Thoracic aorta (tissue), 2 donors: ENCODE data around the gene SLC25A29. TPM values are rescaled to one million over a fixed set of nuclear protein-coding genes. Genes with fewer than 3 reads are reported as not detected.
"Not testable (repeated sequence)": the region's sequence is repeated elsewhere in the genome, so short reads cannot be mapped to it uniquely, and the experiment has no call there.

Experiments used
- ATAC-seq: fragments of 150-250 bp; one replicate; pipeline ENCODE4 v1.8.0; 2017; ENCODE audit warnings: low read depth; ENCODE audit not compliant: insufficient number of reproducible peaks, low FRiP score
- DNase-seq: peaks from one replicate; pipeline ENCODE4 v3.0.0-alpha.2; 2020; ENCODE audit warnings: low spot score
- H3K27ac ChIP-seq, 2 donors: fragments of 200-600 bp; sonication (generic); 1 replicate in 1 of 2; 2 replicates in 1 of 2; pipeline ENCODE4 v1.5.1; 2016; ENCODE audit warnings: mild to moderate bottlenecking in 2 of 2, moderate library complexity in 2 of 2
- H3K27me3 ChIP-seq: fragments of 200-600 bp; sonication (generic); replicated peaks from 2 replicates; pipeline ENCODE4 v1.6.0; 2016; ENCODE audit warnings: mild to moderate bottlenecking; ENCODE audit not compliant: insufficient read depth
- H3K36me3 ChIP-seq: fragments of 200-600 bp; sonication (generic); one replicate; pipeline ENCODE4 v1.5.1; 2016
- H3K4me1 ChIP-seq, 2 donors: fragments of 200-600 bp; sonication (generic); 1 replicate in 1 of 2; 2 replicates in 1 of 2; pipeline versions ENCODE4 v1.5.1 to v1.6.0; 2016; ENCODE audit warnings: low read depth in 2 of 2, mild to moderate bottlenecking in 1 of 2; ENCODE audit not compliant: control insufficient read depth in 1 of 2
- H3K4me3 ChIP-seq: fragments of 200-600 bp; sonication (generic); 2 replicates; pipeline ENCODE4 v1.5.1; 2016; ENCODE audit warnings: mild to moderate bottlenecking
- H3K9me3 ChIP-seq: fragments of 200-600 bp; sonication (generic); 2 replicates; pipeline ENCODE4 v1.5.1; 2016
- total RNA-seq, 2 donors: library from RNA; depleted of rRNA; stranded (reverse); fragments of >200 nt; gene quantifications; one replicate each; pipeline versions ENCODE4 v1.1.0 to v1.2.3, GENCODE V29; 2016
- TF ChIP-seq, protein P1 (sequence below): fragments of 200-600 bp; sonication (generic); IDR thresholded peaks from one replicate; pipeline ENCODE4 v1.5.1; 2019; ENCODE audit warnings: antibody characterized with exemption

Gene SLC25A29
- total RNA-seq, 2 donors from 2014 or later, result 54.2 to 80.6 TPM

DNA sequence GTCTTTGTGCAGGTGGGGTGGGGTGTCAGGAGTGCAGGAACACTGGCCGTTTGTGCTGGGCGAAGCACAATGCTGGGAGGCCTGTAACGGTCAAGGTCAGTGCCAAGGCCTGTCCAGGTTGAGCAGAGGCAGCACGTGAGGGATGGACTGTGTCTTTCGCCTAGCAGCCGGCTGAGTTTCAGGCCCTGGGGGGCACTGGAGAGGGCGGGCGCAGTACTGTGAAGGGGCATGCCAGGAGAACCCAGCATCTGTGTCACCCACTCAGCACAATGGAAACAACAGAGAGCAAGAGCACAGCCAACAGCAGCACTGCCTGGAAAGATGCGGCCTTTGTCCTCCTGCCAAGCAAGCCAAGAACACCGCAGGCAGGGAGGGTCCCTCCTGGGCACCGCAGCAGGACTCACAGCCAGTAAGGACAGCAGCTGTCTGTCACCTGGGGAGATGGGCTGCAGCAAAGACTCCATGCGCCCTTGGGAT, 42.0 kb upstream of the SLC25A29 start:
- no peaks in the 10 kb centered on the region for H3K9me3 ChIP-seq
- no peaks in the 10 kb centered on the region for H3K4me1 ChIP-seq
- peaks cover 22% of the 10 kb centered on the region for H3K36me3 ChIP-seq
- no peaks in the 10 kb centered on the region for H3K27me3 ChIP-seq
- TF ChIP-seq, protein P1, sequence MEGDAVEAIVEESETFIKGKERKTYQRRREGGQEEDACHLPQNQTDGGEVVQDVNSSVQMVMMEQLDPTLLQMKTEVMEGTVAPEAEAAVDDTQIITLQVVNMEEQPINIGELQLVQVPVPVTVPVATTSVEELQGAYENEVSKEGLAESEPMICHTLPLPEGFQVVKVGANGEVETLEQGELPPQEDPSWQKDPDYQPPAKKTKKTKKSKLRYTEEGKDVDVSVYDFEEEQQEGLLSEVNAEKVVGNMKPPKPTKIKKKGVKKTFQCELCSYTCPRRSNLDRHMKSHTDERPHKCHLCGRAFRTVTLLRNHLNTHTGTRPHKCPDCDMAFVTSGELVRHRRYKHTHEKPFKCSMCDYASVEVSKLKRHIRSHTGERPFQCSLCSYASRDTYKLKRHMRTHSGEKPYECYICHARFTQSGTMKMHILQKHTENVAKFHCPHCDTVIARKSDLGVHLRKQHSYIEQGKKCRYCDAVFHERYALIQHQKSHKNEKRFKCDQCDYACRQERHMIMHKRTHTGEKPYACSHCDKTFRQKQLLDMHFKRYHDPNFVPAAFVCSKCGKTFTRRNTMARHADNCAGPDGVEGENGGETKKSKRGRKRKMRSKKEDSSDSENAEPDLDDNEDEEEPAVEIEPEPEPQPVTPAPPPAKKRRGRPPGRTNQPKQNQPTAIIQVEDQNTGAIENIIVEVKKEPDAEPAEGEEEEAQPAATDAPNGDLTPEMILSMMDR, result no peak
- DNase-seq (no peak), ATAC-seq (no peak)
- no peak overlapping the region for H3K27ac ChIP-seq
- no peak overlapping the region for H3K4me3 ChIP-seq

DNA sequence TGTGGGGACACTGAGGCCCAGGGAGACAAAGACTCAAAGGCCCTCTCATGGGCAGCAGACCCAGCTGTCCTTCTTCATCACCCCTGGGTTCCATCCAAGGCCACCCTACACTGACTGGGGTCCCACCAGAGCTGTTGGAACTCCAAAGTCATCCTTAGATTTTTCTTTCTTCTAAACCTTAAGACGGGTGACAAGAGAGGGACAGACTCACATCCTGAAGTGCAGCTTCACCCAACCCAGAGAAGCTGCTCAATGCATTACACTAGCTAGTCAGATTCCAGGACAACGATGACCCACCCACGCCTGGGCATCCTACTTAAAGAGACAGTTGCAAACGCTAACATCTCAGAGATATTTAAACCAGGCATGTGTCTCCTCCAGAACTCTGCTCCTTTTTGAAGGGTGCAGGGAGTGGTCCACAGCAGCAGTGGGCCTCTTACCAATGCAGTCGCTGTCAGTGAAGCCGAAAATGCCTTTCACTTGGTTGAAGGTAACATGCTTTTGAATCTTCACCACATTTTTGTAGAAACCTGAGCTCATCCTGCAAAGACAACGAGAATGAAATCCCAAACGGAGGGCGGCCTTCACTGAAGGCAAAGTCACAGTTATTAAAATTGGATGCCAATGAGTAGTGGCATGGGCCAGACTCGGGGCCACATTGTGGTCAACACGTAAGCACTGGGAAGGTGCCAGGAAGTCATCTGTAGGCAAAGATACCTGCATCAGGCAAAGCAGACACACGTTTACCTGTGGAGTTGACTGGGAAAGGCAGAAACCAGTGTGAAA, 40.3 kb upstream of the SLC25A29 start:
- Histone ChIP-seq H3K4me1 (peaks cover 8 to 14% of the 10 kb centered on the region in 2 donors), H3K27me3 (no peaks in the 10 kb centered on the region), H3K36me3 (peaks cover 16% of the 10 kb centered on the region), H3K9me3 (no peaks in the 10 kb centered on the region), H3K27ac (no peak overlapping the region), H3K4me3 (no peak overlapping the region)
- DNase-seq (no peak), ATAC-seq (no peak)
- TF ChIP-seq, protein P1, result no peak

DNA sequence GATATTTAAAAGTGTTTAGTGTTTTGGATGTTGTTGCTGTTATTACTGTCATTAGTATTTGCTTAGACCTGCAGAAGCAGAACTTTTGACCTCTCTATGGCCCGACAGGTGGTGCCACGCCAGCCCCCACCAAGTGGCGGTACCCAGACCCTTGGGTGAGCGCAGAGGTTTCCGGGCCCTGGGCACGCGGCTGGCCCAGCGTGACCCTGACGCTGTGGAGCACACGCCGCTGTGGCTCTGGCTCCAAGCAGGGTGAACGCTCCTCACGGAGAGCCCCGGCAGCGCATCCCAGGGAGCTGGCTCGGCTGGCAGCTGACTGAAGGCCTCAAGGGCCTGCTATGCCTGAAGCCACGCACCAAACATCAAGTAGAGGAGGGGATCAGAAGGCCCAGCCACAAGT, 39.5 kb upstream of the SLC25A29 start:
- H3K27ac ChIP-seq, result no peak overlapping the region
- H3K4me3 ChIP-seq, result no peak overlapping the region
- H3K27me3 ChIP-seq, result no peaks in the 10 kb centered on the region
- H3K4me1 ChIP-seq, result peaks cover 12 to 22% of the 10 kb centered on the region in 2 donors
- H3K36me3 ChIP-seq, result peaks cover 12% of the 10 kb centered on the region
- no peaks in the 10 kb centered on the region for H3K9me3 ChIP-seq
- DNase-seq, result no peak
- TF ChIP-seq, protein P1, result no peak
- no peak for ATAC-seq

DNA sequence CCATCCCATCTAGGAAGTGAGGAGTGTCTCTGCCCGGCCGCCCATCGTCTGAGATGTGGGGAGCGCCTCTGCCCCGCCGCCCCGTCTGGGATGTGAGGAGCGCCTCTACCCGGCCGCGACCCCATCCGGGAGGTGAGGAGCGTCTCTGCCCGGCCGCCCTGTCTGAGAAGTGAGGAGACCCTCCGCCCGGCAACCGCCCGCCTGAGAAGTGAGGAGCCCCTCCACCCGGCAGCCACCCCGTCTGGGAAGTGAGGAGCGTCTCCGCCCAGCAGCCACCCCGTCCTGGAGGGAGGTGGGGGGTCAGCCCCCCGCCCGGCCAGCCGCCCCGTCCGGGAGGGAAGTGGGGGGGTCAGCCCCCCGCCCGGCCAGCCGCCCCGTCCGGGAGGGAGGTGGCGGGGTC, 38.4 kb upstream of the SLC25A29 start:
- peaks cover 14 to 31% of the 10 kb centered on the region in 2 donors for H3K4me1 ChIP-seq
- H3K36me3 ChIP-seq, H3K9me3 ChIP-seq, H3K27ac ChIP-seq, H3K4me3 ChIP-seq, H3K27me3 ChIP-seq, DNase-seq, ATAC-seq: not testable (repeated sequence)

DNA sequence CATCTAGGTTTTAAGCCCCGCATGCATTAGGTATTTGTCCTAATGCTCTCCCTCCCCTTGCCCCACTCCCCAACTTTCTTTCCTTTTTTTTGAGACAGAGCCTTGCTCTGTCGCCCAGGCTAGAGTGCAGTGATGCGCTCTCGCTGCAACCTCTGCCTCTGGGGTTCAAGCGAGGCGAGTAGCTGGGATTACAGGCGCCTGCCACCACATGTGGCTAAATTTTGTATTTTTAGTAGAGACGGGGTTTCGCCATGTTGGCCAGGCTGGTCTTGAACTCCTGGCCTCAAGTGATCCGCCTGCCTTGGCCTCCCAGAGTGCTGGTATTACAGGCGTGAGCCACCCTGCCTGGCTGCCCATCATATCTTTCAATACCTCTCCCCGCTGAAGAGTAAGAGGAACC, 36.6 kb upstream of the SLC25A29 start:
- DNase-seq, H3K9me3 ChIP-seq, H3K27me3 ChIP-seq, H3K4me3 ChIP-seq, ATAC-seq, H3K27ac ChIP-seq: not testable (repeated sequence)
- peaks cover 14% of the 10 kb centered on the region for H3K36me3 ChIP-seq
- H3K4me1 ChIP-seq, result peaks cover 14 to 31% of the 10 kb centered on the region in 2 donors

DNA sequence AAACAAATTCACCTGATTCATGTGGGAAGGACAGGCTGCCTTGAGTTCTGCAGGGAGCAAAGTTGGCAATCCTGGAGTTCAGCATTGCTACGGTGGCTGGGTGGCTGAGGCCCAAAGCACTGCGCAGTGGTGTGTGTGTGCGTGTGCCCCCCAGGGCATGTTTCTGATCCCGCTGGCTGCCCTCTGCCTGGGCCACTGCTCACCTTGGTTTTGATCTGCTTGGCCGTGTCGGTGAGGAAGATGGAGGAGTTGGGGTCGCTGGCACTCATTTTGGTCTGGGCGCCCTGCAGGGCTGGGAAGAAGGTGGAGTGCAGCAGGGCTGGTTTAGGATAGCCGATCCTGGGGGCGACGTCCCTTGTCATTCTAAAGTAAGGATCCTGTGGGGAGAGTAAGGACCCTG, 36.0 kb upstream of the SLC25A29 start:
- peaks cover 14 to 31% of the 10 kb centered on the region in 2 donors for H3K4me1 ChIP-seq
- H3K27me3 ChIP-seq, result no peaks in the 10 kb centered on the region
- TF ChIP-seq, protein P1, result no peak
- no peak overlapping the region for H3K4me3 ChIP-seq
- DNase-seq (no peak), ATAC-seq (no peak)
- H3K27ac ChIP-seq, result peak overlapping the region; percentile 83
- H3K9me3 ChIP-seq, result no peaks in the 10 kb centered on the region
- peaks cover 17% of the 10 kb centered on the region for H3K36me3 ChIP-seq
